Neural progenitor cell (in vitro differentiated cells): ENCODE data around the gene PARVA. TPM values are rescaled to one million over a fixed set of nuclear protein-coding genes. Genes with fewer than 3 reads are reported as not detected.

ENCODE experiments used
- DNase-seq: peaks from one replicate; pipeline ENCODE4 v3.0.0-alpha.2; 2016; ENCODE audit warnings: low spot score
- H2AFZ ChIP-seq: fragments of 200-600 bp; sonication (generic); replicated peaks from 2 replicates; pipeline ENCODE4 v1.6.1; 2016; ENCODE audit warnings: antibody characterized with exemption
- H3F3A ChIP-seq: fragments of 200-600 bp; sonication (generic); 2 replicates; pipeline ENCODE4 v1.6.1; 2016; ENCODE audit warnings: antibody characterized with exemption, low read depth
- H3K27ac ChIP-seq: fragments of 200-600 bp; sonication (generic); 2 replicates; pipeline ENCODE4 v1.5.1; 2016; ENCODE audit warnings: mild to moderate bottlenecking
- H3K27me3 ChIP-seq: fragments of 200-600 bp; sonication (generic); 2 replicates; pipeline ENCODE4 v1.6.1; 2016; ENCODE audit warnings: mild to moderate bottlenecking, moderate library complexity
- H3K36me3 ChIP-seq: fragments of 200-600 bp; sonication (generic); 2 replicates; pipeline ENCODE4 v1.5.1; 2016
- H3K4me1 ChIP-seq: fragments of 200-600 bp; sonication (generic); 2 replicates; pipeline ENCODE4 v1.6.1; 2016; ENCODE audit warnings: mixed run types
- H3K4me2 ChIP-seq: fragments of 200-600 bp; sonication (generic); 2 replicates; pipeline ENCODE4 v1.6.1; 2016
- H3K4me3 ChIP-seq: fragments of 200-600 bp; sonication (generic); 2 replicates; pipeline ENCODE4 v1.5.1; 2016
- H3K79me2 ChIP-seq: fragments of 200-600 bp; sonication (generic); 2 replicates; pipeline ENCODE4 v1.6.1; 2016; ENCODE audit warnings: low read depth
- H3K9ac ChIP-seq: fragments of 200-600 bp; sonication (generic); 2 replicates; pipeline ENCODE4 v1.6.1; 2016
- H3K9me3 ChIP-seq: fragments of 200-600 bp; sonication (generic); 2 replicates; pipeline ENCODE4 v1.5.1; 2016; ENCODE audit warnings: low read depth
- H4K20me1 ChIP-seq: fragments of 200-600 bp; sonication (generic); 2 replicates; pipeline ENCODE4 v1.6.1; 2016; ENCODE audit warnings: low read depth
- H3K27ac Mint-ChIP-seq: 3 replicates; pipeline ENCODE4 v1.8.0; 2021; ENCODE audit warnings: mixed read lengths
- H3K27me3 Mint-ChIP-seq: 2 replicates; pipeline ENCODE4 v1.8.0; 2022; ENCODE audit warnings: low read depth, mild to moderate bottlenecking, inconsistent platforms, moderate library complexity, mixed read lengths; ENCODE audit not compliant: insufficient read depth
- H3K36me3 Mint-ChIP-seq: 3 replicates; pipeline ENCODE4 v1.8.0; 2021; ENCODE audit warnings: mixed read lengths
- H3K4me1 Mint-ChIP-seq: 3 replicates; pipeline ENCODE4 v1.8.0; 2021; ENCODE audit warnings: mixed read lengths
- H3K4me3 Mint-ChIP-seq: 3 replicates; pipeline ENCODE4 v1.8.0; 2021; ENCODE audit warnings: mild to moderate bottlenecking, moderate library complexity, mixed read lengths
- H3K9me3 Mint-ChIP-seq: 3 replicates; pipeline ENCODE4 v1.8.0; 2020; ENCODE audit warnings: mixed read lengths
- EZH2 ChIP-seq: fragments of 200-600 bp; sonication (generic); IDR thresholded peaks from 2 replicates; pipeline ENCODE4 v1.6.1; 2017; ENCODE audit warnings: antibody characterized with exemption, mild to moderate bottlenecking, moderate library complexity
- EZH2phosphoT487 ChIP-seq: fragments of 200-600 bp; sonication (generic); IDR thresholded peaks from 2 replicates; pipeline ENCODE4 v1.6.1; 2017; ENCODE audit warnings: antibody characterized with exemption
- total RNA-seq: library from RNA; depleted of rRNA; stranded (reverse); fragments of >200 nt; gene quantifications from 2 replicates; pipeline ENCODE4 v1.2.3, GENCODE V29; 2015; ENCODE audit warnings: low replicate concordance
- TF ChIP-seq, protein P1 (sequence below): fragments of 200-600 bp; sonication (generic); IDR thresholded peaks from 2 replicates; pipeline ENCODE4 v1.5.1; 2017; ENCODE audit warnings: antibody characterized with exemption, mild to moderate bottlenecking

PARVA gene
- total RNA-seq, 1 donor from 2014 or later: 15.3 TPM

DNA sequence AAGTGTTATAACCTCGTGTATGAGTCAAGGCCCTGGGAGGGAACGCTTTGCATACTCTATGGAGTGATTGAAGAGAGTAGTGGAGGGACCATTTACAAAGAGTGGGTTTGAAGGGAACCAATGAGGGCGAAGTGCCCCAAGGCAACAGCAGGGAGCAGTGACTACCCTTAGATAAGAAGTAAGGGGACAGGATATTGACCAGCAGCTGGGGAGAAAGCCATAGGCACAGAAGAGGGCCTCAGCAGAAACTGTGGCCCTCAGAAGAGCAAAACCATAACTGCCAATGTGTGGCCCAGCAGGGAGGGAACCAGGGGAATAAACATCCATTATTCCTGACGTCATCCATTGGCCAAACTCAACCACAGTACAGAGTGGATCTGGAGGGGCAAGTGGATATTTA, 24.7 kb downstream of the PARVA start:
- H3K4me3 ChIP-seq: no peak overlapping the region
- no peak for DNase-seq
- Mint-ChIP-seq H3K27me3 (peaks cover 2% of the 10 kb centered on the region), H3K9me3 (peaks cover 5% of the 10 kb centered on the region), H3K4me1 (peaks cover 2% of the 10 kb centered on the region), H3K4me3 (no peak overlapping the region), H3K36me3 (peaks cover 2% of the 10 kb centered on the region), H3K27ac (no peak overlapping the region)
- no peaks in the 10 kb centered on the region for H3K4me1 ChIP-seq
- H3K27ac ChIP-seq: no peak overlapping the region
- H3F3A ChIP-seq: no peaks in the 10 kb centered on the region
- no peak overlapping the region for H3K4me2 ChIP-seq
- no peak overlapping the region for H2AFZ ChIP-seq
- H3K36me3 ChIP-seq: no peaks in the 10 kb centered on the region
- TF ChIP-seq, protein P1, sequence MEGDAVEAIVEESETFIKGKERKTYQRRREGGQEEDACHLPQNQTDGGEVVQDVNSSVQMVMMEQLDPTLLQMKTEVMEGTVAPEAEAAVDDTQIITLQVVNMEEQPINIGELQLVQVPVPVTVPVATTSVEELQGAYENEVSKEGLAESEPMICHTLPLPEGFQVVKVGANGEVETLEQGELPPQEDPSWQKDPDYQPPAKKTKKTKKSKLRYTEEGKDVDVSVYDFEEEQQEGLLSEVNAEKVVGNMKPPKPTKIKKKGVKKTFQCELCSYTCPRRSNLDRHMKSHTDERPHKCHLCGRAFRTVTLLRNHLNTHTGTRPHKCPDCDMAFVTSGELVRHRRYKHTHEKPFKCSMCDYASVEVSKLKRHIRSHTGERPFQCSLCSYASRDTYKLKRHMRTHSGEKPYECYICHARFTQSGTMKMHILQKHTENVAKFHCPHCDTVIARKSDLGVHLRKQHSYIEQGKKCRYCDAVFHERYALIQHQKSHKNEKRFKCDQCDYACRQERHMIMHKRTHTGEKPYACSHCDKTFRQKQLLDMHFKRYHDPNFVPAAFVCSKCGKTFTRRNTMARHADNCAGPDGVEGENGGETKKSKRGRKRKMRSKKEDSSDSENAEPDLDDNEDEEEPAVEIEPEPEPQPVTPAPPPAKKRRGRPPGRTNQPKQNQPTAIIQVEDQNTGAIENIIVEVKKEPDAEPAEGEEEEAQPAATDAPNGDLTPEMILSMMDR: no peak
- TF ChIP-seq EZH2phosphoT487 (no peak), EZH2 (no peak)
- no peak overlapping the region for H3K9ac ChIP-seq
- H3K79me2 ChIP-seq: no peaks in the 10 kb centered on the region
- no peaks in the 10 kb centered on the region for H3K27me3 ChIP-seq
- H3K9me3 ChIP-seq: peaks cover 6% of the 10 kb centered on the region
- no peaks in the 10 kb centered on the region for H4K20me1 ChIP-seq

DNA sequence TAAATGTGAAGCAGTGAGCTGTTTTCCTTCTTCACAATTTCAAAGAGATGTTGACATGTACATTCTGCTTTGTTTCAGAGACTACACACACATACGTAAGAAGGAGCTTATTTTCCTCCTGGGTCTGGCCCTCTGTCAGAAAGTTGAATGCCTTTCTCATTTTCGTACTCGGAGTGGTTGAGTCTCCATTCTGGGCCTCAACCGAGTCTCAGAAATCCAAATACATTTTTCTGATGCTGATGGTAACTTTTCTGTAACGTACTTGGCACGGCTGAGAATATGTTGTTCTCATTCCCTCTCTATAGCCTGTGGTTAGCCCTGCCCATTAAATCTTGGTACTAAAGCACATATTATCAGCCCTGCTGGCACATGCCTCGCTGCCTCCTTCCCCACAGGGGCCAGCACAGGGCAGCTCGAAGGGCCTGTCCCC, 25.3 kb downstream of the PARVA start:
- H3K27ac ChIP-seq: no peak overlapping the region
- H3K79me2 ChIP-seq: no peaks in the 10 kb centered on the region
- H3K4me2 ChIP-seq: no peak overlapping the region
- Mint-ChIP-seq H3K4me3 (no peak overlapping the region), H3K4me1 (peaks cover 2% of the 10 kb centered on the region), H3K36me3 (peaks cover 2% of the 10 kb centered on the region), H3K9me3 (peaks cover 5% of the 10 kb centered on the region), H3K27ac (no peak overlapping the region), H3K27me3 (peaks cover 2% of the 10 kb centered on the region)
- no peak for DNase-seq
- H4K20me1 ChIP-seq: no peaks in the 10 kb centered on the region
- no peak for TF ChIP-seq EZH2
- no peak for TF ChIP-seq EZH2phosphoT487
- TF ChIP-seq, protein P1: no peak
- H3K36me3 ChIP-seq: no peaks in the 10 kb centered on the region
- H2AFZ ChIP-seq: no peak overlapping the region
- H3K27me3 ChIP-seq: no peaks in the 10 kb centered on the region
- H3K9ac ChIP-seq: no peak overlapping the region
- H3F3A ChIP-seq: no peaks in the 10 kb centered on the region
- H3K4me3 ChIP-seq: no peak overlapping the region
- H3K9me3 ChIP-seq: peaks cover 6% of the 10 kb centered on the region
- H3K4me1 ChIP-seq: no peaks in the 10 kb centered on the region

DNA sequence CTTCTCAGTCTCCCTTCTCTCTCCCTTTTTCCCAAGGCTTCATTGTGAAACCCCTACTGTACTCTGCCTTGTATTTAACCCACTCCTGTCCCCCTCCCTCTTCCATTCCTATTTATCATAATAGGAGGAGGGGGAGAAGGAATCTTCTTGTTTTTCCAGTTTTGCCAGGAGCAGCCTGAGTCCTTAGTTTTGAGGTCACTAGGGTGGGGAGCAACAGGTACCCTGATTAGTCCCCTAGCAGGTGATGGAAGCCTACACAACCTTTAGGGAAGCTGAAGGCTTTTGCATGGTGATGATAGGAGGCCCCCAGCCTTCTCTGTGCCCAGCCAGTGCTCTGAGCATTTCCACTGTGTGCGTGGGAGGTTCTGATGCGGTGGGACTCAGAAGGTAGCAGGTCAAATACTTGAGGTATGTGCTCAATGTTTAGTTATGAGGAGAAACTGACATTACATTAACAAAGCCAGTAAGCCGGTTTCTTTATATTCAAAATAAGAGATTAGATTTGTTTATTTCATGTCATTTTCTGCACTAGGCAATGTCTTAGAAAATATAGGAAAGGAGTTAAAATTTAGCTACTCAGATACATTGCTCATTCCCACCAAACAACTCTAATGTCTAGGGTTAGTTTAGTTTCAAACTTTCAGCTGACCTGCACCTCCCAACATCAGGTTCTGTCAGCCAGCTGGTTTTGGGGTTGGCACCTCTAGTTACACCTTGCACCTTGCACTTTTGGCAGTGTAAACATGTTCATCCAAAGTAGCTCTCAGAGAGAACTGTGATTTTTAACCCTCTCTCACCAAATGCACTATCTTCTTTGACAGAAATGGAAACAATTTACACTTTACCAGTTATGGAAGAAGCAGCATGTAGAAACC, 26.0 kb downstream of the PARVA start:
- H3K27me3 ChIP-seq: no peaks in the 10 kb centered on the region
- Mint-ChIP-seq H3K36me3 (peaks cover 2% of the 10 kb centered on the region), H3K4me3 (no peak overlapping the region), H3K4me1 (no peaks in the 10 kb centered on the region), H3K27ac (no peak overlapping the region), H3K9me3 (peaks cover 5% of the 10 kb centered on the region), H3K27me3 (peaks cover 2% of the 10 kb centered on the region)
- no peak overlapping the region for H3K27ac ChIP-seq
- DNase-seq: no peak
- H3K9me3 ChIP-seq: peaks cover 6% of the 10 kb centered on the region
- H3K79me2 ChIP-seq: no peaks in the 10 kb centered on the region
- H3K4me2 ChIP-seq: no peak overlapping the region
- H3K9ac ChIP-seq: no peak overlapping the region
- no peak overlapping the region for H2AFZ ChIP-seq
- H3K4me3 ChIP-seq: no peak overlapping the region
- no peaks in the 10 kb centered on the region for H3K4me1 ChIP-seq
- TF ChIP-seq, protein P1: no peak
- TF ChIP-seq EZH2 (no peak), EZH2phosphoT487 (no peak)
- no peaks in the 10 kb centered on the region for H3F3A ChIP-seq
- H3K36me3 ChIP-seq: no peaks in the 10 kb centered on the region
- H4K20me1 ChIP-seq: no peaks in the 10 kb centered on the region
